ENCODE measurements around the gene RAPGEF4. TPM values are rescaled to one million over a fixed set of nuclear protein-coding genes. Genes with fewer than 3 reads are reported as not detected.

RAPGEF4 gene
- total RNA-seq, 1 experiment from 2014 or later: 0.59 TPM

- no peaks in the 10 kb centered on the region for H3K27me3 ChIP-seq (ENCODE audit: insufficient read depth, low read length)
- H3K36me3 ChIP-seq (ENCODE audit: control insufficient read depth in 1 of 2, insufficient read depth in 2 of 2, low read length in 2 of 2): no peaks in the 10 kb centered on the region
- no peaks in the 10 kb centered on the region for H3K4me1 ChIP-seq (ENCODE audit: control insufficient read depth in 1 of 2, insufficient read depth in 2 of 2, low read length in 2 of 2)
- no peak overlapping the region for H2AFZ ChIP-seq (ENCODE audit: low read depth, low read length, poor library complexity, severe bottlenecking)
- H3K27ac ChIP-seq (ENCODE audit: low read depth, low read length): no peak overlapping the region
- ChIA-PET RAD21 (ENCODE audit: low non-redundant PET in 1 of 2, low total read pairs in 2 of 2, uncharacterized antibody in 2 of 2, unreplicated experiment in 2 of 2) (no interaction called here), CTCF (no interaction called here), POLR2A (no interaction called here)
- H3K4me3 ChIP-seq (replicated peaks in 1 of 2; ENCODE audit: low read depth in 1 of 2, low read length in 2 of 2): no peak overlapping the region
- no peak for DNase-seq (ENCODE audit: low read depth, low spot score)
- H3K79me2 ChIP-seq (ENCODE audit: insufficient read depth, low read length): no peaks in the 10 kb centered on the region
- ATAC-seq: no peak
- intact Hi-C loops (cut with micrococcal nuclease): no loop called here
- H3K9me3 ChIP-seq (ENCODE audit: control insufficient read depth in 1 of 2, insufficient read depth in 1 of 2, low read depth in 1 of 2, low read length in 2 of 2): no peaks in the 10 kb centered on the region
- no peak for TF ChIP-seq CEBPB (IDR thresholded peaks at IDR 0.05; ENCODE audit: low read depth)
- TF ChIP-seq MAX (IDR thresholded peaks at IDR 0.05): no peak
- TF ChIP-seq CTCF (IDR thresholded peaks at IDR 0.05 in 2 of 3, conservative IDR thresholded peaks at IDR 0.05 in 1 of 3; ENCODE audit: borderline replicate concordance in 1 of 3, insufficient read depth in 1 of 3, low read depth in 2 of 3, low read length in 2 of 3): no peak
- no peak overlapping the region for H3K9ac ChIP-seq (ENCODE audit: low read length)
- no TSS peak for BruUV-seq (replicated peaks)
- H3K9me2 ChIP-seq (ENCODE audit: insufficient read depth): no peaks in the 10 kb centered on the region
- no peak overlapping the region for H3K4me2 ChIP-seq (ENCODE audit: low read length)
- H4K20me1 ChIP-seq (ENCODE audit: insufficient read depth): no peaks in the 10 kb centered on the region
Measured at GRCh38 chr2:172925600-172925999, 190.0 kb downstream of the RAPGEF4 start.

GRCh38 chr2:172926785-172927640, 191.4 kb downstream of the RAPGEF4 start:
- Histone ChIP-seq H3K27me3 (ENCODE audit: insufficient read depth, low read length) (no peaks in the 10 kb centered on the region), H3K4me1 (ENCODE audit: control insufficient read depth in 1 of 2, insufficient read depth in 2 of 2, low read length in 2 of 2) (peaks cover 2 to 6% of the 10 kb centered on the region in 2 experiments; a peak in 3 of 4 replicates), H4K20me1 (ENCODE audit: insufficient read depth) (no peaks in the 10 kb centered on the region), H2AFZ (ENCODE audit: low read depth, low read length, poor library complexity, severe bottlenecking) (no peak overlapping the region), H3K9ac (ENCODE audit: low read length) (no peak overlapping the region), H3K4me2 (ENCODE audit: low read length) (no peak overlapping the region), H3K9me3 (ENCODE audit: control insufficient read depth in 1 of 2, insufficient read depth in 1 of 2, low read depth in 1 of 2, low read length in 2 of 2) (no peaks in the 10 kb centered on the region), H3K27ac (ENCODE audit: low read depth, low read length) (no peak overlapping the region), H3K36me3 (ENCODE audit: control insufficient read depth in 1 of 2, insufficient read depth in 2 of 2, low read length in 2 of 2) (no peaks in the 10 kb centered on the region), H3K4me3 (replicated peaks in 1 of 2; ENCODE audit: low read depth in 1 of 2, low read length in 2 of 2) (no peak overlapping the region), H3K79me2 (ENCODE audit: insufficient read depth, low read length) (no peaks in the 10 kb centered on the region), H3K9me2 (ENCODE audit: insufficient read depth) (no peaks in the 10 kb centered on the region)
- ATAC-seq (no peak), DNase-seq (ENCODE audit: low read depth, low spot score) (no peak)
- RAD21 ChIA-PET (ENCODE audit: low non-redundant PET in 1 of 2, low total read pairs in 2 of 2, uncharacterized antibody in 2 of 2, unreplicated experiment in 2 of 2): no interaction called here
- POLR2A ChIA-PET: no interaction called here
- CTCF ChIA-PET: interaction anchor here (0.9 kb wide), 1 partner anchor 62 kb away, joined by 3 read pairs; no protein-coding TSS in a partner anchor
- intact Hi-C loops (cut with micrococcal nuclease): no loop called here
- BruUV-seq (replicated peaks): no TSS peak
- TF ChIP-seq ZBTB33 (IDR thresholded peaks at IDR 0.05; ENCODE audit: extremely low read depth, insufficient replicate concordance, low read length) (no peak), REST (IDR thresholded peaks at IDR 0.05; ENCODE audit: low read depth) (no peak), ELF1 (IDR thresholded peaks at IDR 0.05; ENCODE audit: borderline replicate concordance, low read depth) (no peak), CEBPB (IDR thresholded peaks at IDR 0.05; ENCODE audit: low read depth) (no peak), FOSL1 (IDR thresholded peaks at IDR 0.05; ENCODE audit: low read depth) (no peak), ZFX (IDR thresholded peaks at IDR 0.05) (no peak), EZH2phosphoT487 (IDR thresholded peaks at IDR 0.05; ENCODE audit: borderline replicate concordance) (no peak)
